Ishikawa (cell line): ENCODE measurements around the gene TRPC3.

Source experiments
- CEBPB ChIP-seq: IDR thresholded peaks from 2 replicates; pipeline ENCODE4 v1.6.1; 2012
- TEAD4 ChIP-seq: IDR thresholded peaks from 2 replicates; pipeline ENCODE4 v1.6.1; 2012
- YY1 ChIP-seq: IDR thresholded peaks from 2 replicates; pipeline ENCODE4 v1.6.1; 2012; ENCODE audit warnings: low read depth

- TF ChIP-seq CEBPB (no peak), YY1 (no peak), TEAD4 (no peak)
These were observed 23.9 kb upstream of the TRPC3 start for GRCh38 chr4:121975784-121976183.
